RCC 7860 (cell line): ENCODE measurements around the gene GPX2.

ENCODE experiments used
- DNase-seq: peaks from one replicate; pipeline ENCODE4 v3.0.0-alpha.2; 2015; ENCODE audit warnings: low spot score
- FAIRE-seq: peaks from 2 replicates; lab custom pipeline; 2012; peaks lifted over from hg19 to GRCh38; lab: Jason Lieb, UNC

Gene GPX2

GRCh38 chr14:64960762-64961276, 18.3 kb upstream of the GPX2 start:
- FAIRE-seq (no peak), DNase-seq (no peak)

- no peak for FAIRE-seq
These were observed 16.2 kb upstream of the GPX2 start for GRCh38 chr14:64958743-64959142.

GRCh38 chr14:64958201-64958600, 15.7 kb upstream of the GPX2 start:
- no peak for DNase-seq
- FAIRE-seq, result no peak

More at GRCh38 chr14:64958743-64959142, 16.2 kb upstream of the GPX2 start:
- DNase-seq, result no peak

GRCh38 chr14:64956697-64957406, 14.3 kb upstream of the GPX2 start:
- FAIRE-seq, result no peak
- DNase-seq, result no peak

- FAIRE-seq (no peak), DNase-seq (no peak)
These were observed 12.8 kb upstream of the GPX2 start for GRCh38 chr14:64955297-64955696.

GRCh38 chr14:64954491-64955240, 12.1 kb upstream of the GPX2 start:
- FAIRE-seq (no peak), DNase-seq (no peak)

GRCh38 chr14:64953661-64954060, 11.1 kb upstream of the GPX2 start:
- FAIRE-seq, result no peak
- no peak for DNase-seq

GRCh38 chr14:64953310-64953654, 10.7 kb upstream of the GPX2 start:
- FAIRE-seq (no peak), DNase-seq (no peak)

GRCh38 chr14:64952598-64953309, 10.2 kb upstream of the GPX2 start:
- FAIRE-seq, result no peak

GRCh38 chr14:64951724-64952123, 9.2 kb upstream of the GPX2 start:
- FAIRE-seq (no peak), DNase-seq (no peak)

More at GRCh38 chr14:64952598-64953309, 10.2 kb upstream of the GPX2 start:
- DNase-seq, result no peak

- no peak for FAIRE-seq
- no peak for DNase-seq
These were observed 8.7 kb upstream of the GPX2 start for GRCh38 chr14:64951291-64951690.

- FAIRE-seq (no peak), DNase-seq (no peak)
These were observed 8.3 kb upstream of the GPX2 start for GRCh38 chr14:64950889-64951288.

- no peak for DNase-seq
- no peak for FAIRE-seq
These were observed 6.2 kb upstream of the GPX2 start for GRCh38 chr14:64948612-64949210.

GRCh38 chr14:64947710-64948611, 5.4 kb upstream of the GPX2 start:
- DNase-seq (no peak), FAIRE-seq (no peak)

GRCh38 chr14:64946310-64947045, 3.9 kb upstream of the GPX2 start:
- no peak for DNase-seq
- FAIRE-seq, result no peak

- no peak for FAIRE-seq
- no peak for DNase-seq
These were observed 3.1 kb upstream of the GPX2 start for GRCh38 chr14:64945431-64946178.

- no peak for DNase-seq
- FAIRE-seq, result no peak
These were observed 2.3 kb upstream of the GPX2 start for GRCh38 chr14:64944861-64945260.

- FAIRE-seq, result no peak
- DNase-seq, result no peak
These were observed 1.5 kb upstream of the GPX2 start for GRCh38 chr14:64944041-64944440.

GRCh38 chr14:64943556-64943955, 1.0 kb upstream of the GPX2 start:
- no peak for FAIRE-seq
- no peak for DNase-seq
